CD14-positive monocyte (primary cell): Measurements from ENCODE around the gene PDIA5. TPM values are rescaled to one million over a fixed set of nuclear protein-coding genes. Genes with fewer than 3 reads are reported as not detected.

Experiments
- DNase-seq, 3 donors: peaks; one replicate each; pipeline ENCODE4 v3.0.0-alpha.2; 2011 to 2022
- H2AFZ ChIP-seq: 2 replicates; pipeline ENCODE4 v1.6.0; 2012; ENCODE audit warnings: mild to moderate bottlenecking, low read depth, low read length, inconsistent platforms; ENCODE audit not compliant: insufficient read depth, poor library complexity, severe bottlenecking
- H3K27ac ChIP-seq, 2 donors: 1 replicate in 1 of 2; 2 replicates in 1 of 2; pipeline ENCODE4 v1.5.1; 2012 to 2013; ENCODE audit warnings: low read length in 2 of 2, control low read depth in 1 of 2, inconsistent platforms in 1 of 2, low read depth in 1 of 2, mild to moderate bottlenecking in 1 of 2
- H3K27me3 ChIP-seq, 2 donors: one replicate each; pipeline versions ENCODE4 v1.6.0 to v1.6.1; 2011 to 2013; ENCODE audit warnings: low read length in 2 of 2; ENCODE audit not compliant: control insufficient read depth in 2 of 2, insufficient read depth in 2 of 2
- H3K36me3 ChIP-seq, 2 donors: replicated peaks in 1 of 2; 1 replicate in 1 of 2; 2 replicates in 1 of 2; pipeline versions ENCODE4 v1.5.1 to v1.6.1; 2012 to 2013; ENCODE audit warnings: low read length in 2 of 2, control low read depth in 1 of 2, inconsistent platforms in 1 of 2, mild to moderate bottlenecking in 1 of 2; ENCODE audit not compliant: insufficient read depth in 2 of 2, control insufficient read depth in 1 of 2
- H3K4me1 ChIP-seq, 2 donors: 1 replicate in 1 of 2; 2 replicates in 1 of 2; pipeline versions ENCODE4 v1.5.1 to v1.6.1; 2012 to 2013; ENCODE audit warnings: low read length in 2 of 2, control low read depth in 1 of 2, inconsistent platforms in 1 of 2, mild to moderate bottlenecking in 1 of 2, moderate library complexity in 1 of 2; ENCODE audit not compliant: insufficient read depth in 2 of 2, control insufficient read depth in 1 of 2
- H3K4me2 ChIP-seq: replicated peaks from 2 replicates; pipeline ENCODE3; 2012; ENCODE audit warnings: low read length, moderate library complexity, mild to moderate bottlenecking; ENCODE audit not compliant: poor library complexity, severe bottlenecking; ENCODE audit errors: extremely low read depth
- H3K4me3 ChIP-seq, 3 experiments: fragments of 200-600 bp in 1 of 3; sonication (generic) in 1 of 3; replicated peaks in 1 of 3; 1 replicate in 2 of 3; 2 replicates in 1 of 3; pipeline ENCODE4 v1.5.1; 2011 to 2013; ENCODE audit warnings: low read length in 3 of 3, mild to moderate bottlenecking in 3 of 3, control low read depth in 2 of 3, low read depth in 2 of 3, inconsistent platforms in 1 of 3, moderate library complexity in 1 of 3
- H3K79me2 ChIP-seq: 2 replicates; pipeline ENCODE4 v1.6.0; 2012; ENCODE audit warnings: mild to moderate bottlenecking, control low read depth, inconsistent platforms, low read length, moderate library complexity; ENCODE audit not compliant: insufficient read depth
- H3K9ac ChIP-seq: 2 replicates; pipeline ENCODE4 v1.6.0; 2017; ENCODE audit warnings: low read length, mild to moderate bottlenecking; ENCODE audit not compliant: insufficient read depth, poor library complexity, severe bottlenecking
- H3K9me3 ChIP-seq, 2 donors: replicated peaks in 1 of 2; 1 replicate in 1 of 2; 2 replicates in 1 of 2; pipeline versions ENCODE4 v1.5.1 to v1.6.1; 2012 to 2013; ENCODE audit warnings: low read length in 2 of 2, control low read depth in 1 of 2; ENCODE audit not compliant: control insufficient read depth in 1 of 2, insufficient read depth in 1 of 2
- H4K20me1 ChIP-seq: 2 replicates; pipeline ENCODE4 v1.6.0; 2012; ENCODE audit warnings: mild to moderate bottlenecking, low read length, control low read depth, moderate library complexity; ENCODE audit not compliant: insufficient read depth
- H3K27ac Mint-ChIP-seq, 7 donors: one replicate each; pipeline ENCODE4 v1.8.0; 2020; ENCODE audit warnings: mild to moderate bottlenecking in 7 of 7, mixed read lengths in 7 of 7, moderate library complexity in 6 of 7, inconsistent platforms in 2 of 7
- H3K27me3 Mint-ChIP-seq, 3 donors: one replicate each; pipeline ENCODE4 v1.8.0; 2021 to 2022; ENCODE audit warnings: low read depth in 3 of 3, mild to moderate bottlenecking in 3 of 3, mixed read lengths in 3 of 3, moderate library complexity in 3 of 3, inconsistent platforms in 1 of 3
- H3K36me3 Mint-ChIP-seq, 2 donors: one replicate each; pipeline ENCODE4 v1.8.0; 2020; ENCODE audit warnings: mixed read lengths in 2 of 2, inconsistent platforms in 1 of 2, mild to moderate bottlenecking in 1 of 2
- H3K4me1 Mint-ChIP-seq: one replicate; pipeline ENCODE4 v1.8.0; 2020; ENCODE audit warnings: mild to moderate bottlenecking, mixed read lengths
- H3K4me3 Mint-ChIP-seq, 2 donors: one replicate each; pipeline ENCODE4 v1.8.0; 2020; ENCODE audit warnings: mild to moderate bottlenecking in 2 of 2, mixed read lengths in 2 of 2, moderate library complexity in 1 of 2
- H3K9me3 Mint-ChIP-seq, 7 donors: one replicate each; pipeline ENCODE4 v1.8.0; 2020 to 2022; ENCODE audit warnings: mixed read lengths in 7 of 7, mild to moderate bottlenecking in 6 of 7, moderate library complexity in 6 of 7, inconsistent platforms in 2 of 7
- CTCF ChIP-seq: fragments of 200-600 bp; IDR thresholded peaks from one replicate; pipeline ENCODE4 v1.8.0; 2022; ENCODE audit warnings: antibody characterized with exemption, mild to moderate bottlenecking
- WGBS: methylation state at CpG from one replicate; pipeline ENCODE4 v1.1.5; 2013; ENCODE audit warnings: missing lambda C conversion rate; ENCODE audit not compliant: insufficient coverage; 5-methylcytosine and 5-hydroxymethylcytosine counted together
- intact Hi-C, 2 donors: fragments of 100-400 bp; cut with micrococcal nuclease; formaldehyde crosslinking; loops; one replicate each; pipeline versions ENCODE4 v1.15.0 to v1.15.1; 2023
- polyA plus RNA-seq, 3 donors: library from polyadenylated mRNA; depleted of rRNA in 1 of 3; unstranded in 2 of 3; stranded (reverse) in 1 of 3; fragments of 300-500 nt in 2 of 3; fragments of >200 nt in 1 of 3; fragmentation: Illumina TruSeq in 2 of 3; gene quantifications; 1 replicate in 2 of 3; 2 replicates in 1 of 3; pipeline ENCODE4 v1.2.3, GENCODE V29; 2012 to 2021

The PDIA5 gene
- polyA plus RNA-seq, 3 donors, result 7.1 to 10.0 (median 9.2) TPM

GRCh38 chr3:123046262-123047061, 20.4 kb upstream of the PDIA5 start:
- intact Hi-C loops, result no loop called here
- Mint-ChIP-seq H3K4me1 (no peaks in the 10 kb centered on the region), H3K27ac (no peak overlapping the region), H3K36me3 (no peaks in the 10 kb centered on the region), H3K9me3 (peaks cover 0 to 2% (median 0%) of the 10 kb centered on the region in 7 donors), H3K27me3 (peaks cover 4 to 6% (median 4%) of the 10 kb centered on the region in 3 donors), H3K4me3 (no peak overlapping the region)
- H3K9me3 ChIP-seq, result no peaks in the 10 kb centered on the region
- H2AFZ ChIP-seq, result no peak overlapping the region
- H3K27me3 ChIP-seq, result no peaks in the 10 kb centered on the region
- no peak overlapping the region for H3K27ac ChIP-seq
- H3K4me1 ChIP-seq, result no peaks in the 10 kb centered on the region
- no peaks in the 10 kb centered on the region for H3K79me2 ChIP-seq
- TF ChIP-seq CTCF, result no peak
- 89% methylated on average over 5 of the region's 10 CpGs for WGBS
- no peaks in the 10 kb centered on the region for H4K20me1 ChIP-seq
- H3K36me3 ChIP-seq, result no peaks in the 10 kb centered on the region
- H3K4me3 ChIP-seq, result no peak overlapping the region
- no peak for DNase-seq
- no peak overlapping the region for H3K9ac ChIP-seq
- no peak overlapping the region for H3K4me2 ChIP-seq

GRCh38 chr3:123047062-123047319, 19.8 kb upstream of the PDIA5 start:
- no peak overlapping the region for H3K9ac ChIP-seq
- H3K27ac ChIP-seq, result no peak overlapping the region
- Mint-ChIP-seq H3K27me3 (peaks cover 4 to 7% (median 4%) of the 10 kb centered on the region in 3 donors), H3K4me1 (no peaks in the 10 kb centered on the region), H3K36me3 (no peaks in the 10 kb centered on the region), H3K27ac (no peak overlapping the region), H3K9me3 (peaks cover 0 to 2% (median 0%) of the 10 kb centered on the region in 7 donors), H3K4me3 (no peak overlapping the region)
- H3K4me3 ChIP-seq, result no peak overlapping the region
- intact Hi-C loops, result no loop called here
- H3K27me3 ChIP-seq, result no peaks in the 10 kb centered on the region
- H3K79me2 ChIP-seq, result no peaks in the 10 kb centered on the region
- 100% methylated on average over 2 of the region's 3 CpGs for WGBS
- no peak for DNase-seq
- H2AFZ ChIP-seq, result no peak overlapping the region
- no peaks in the 10 kb centered on the region for H3K4me1 ChIP-seq
- no peak for TF ChIP-seq CTCF
- no peaks in the 10 kb centered on the region for H4K20me1 ChIP-seq
- H3K36me3 ChIP-seq, result no peaks in the 10 kb centered on the region
- no peak overlapping the region for H3K4me2 ChIP-seq
- H3K9me3 ChIP-seq, result no peaks in the 10 kb centered on the region
